Activated CD8-positive, alpha-beta T cell treated with anti-CD3 and anti-CD28 coated beads, Interleukin-2, amount 10 ng/mL, durations not matched to agents 7 days and 5 days (primary cell): ENCODE results near the gene DYNC2I2. TPM values are rescaled to one million over a fixed set of nuclear protein-coding genes. Genes with fewer than 3 reads are reported as not detected.
"Not testable (repeated sequence)": the region's sequence is repeated elsewhere in the genome, so short reads cannot be mapped to it uniquely, and the experiment has no call there.

ENCODE experiments used
- ATAC-seq: fragments of 150-1000 bp; cut with Tn5 transposase; one replicate; pipeline ENCODE4 v1.10.0; 2021; ENCODE audit warnings: moderate library complexity
- CTCF ChIA-PET: fragments of 350-600 bp; sonication (Branson Sonifier 250); formaldehyde crosslinking; loops from one replicate; lab custom pipeline; 2021; ENCODE audit warnings: antibody characterized with exemption; lab: Charles Lee
- POLR2A ChIA-PET: fragments of 350-600 bp; sonication (Branson Sonifier 250); formaldehyde crosslinking; loops from one replicate; lab custom pipeline; 2021; ENCODE audit warnings: antibody characterized with exemption; lab: Charles Lee
- DNase-seq: peaks from one replicate; pipeline ENCODE4 v3.0.0-alpha.2; 2020
- H3K27ac Mint-ChIP-seq: one replicate; pipeline ENCODE4 v1.8.0; 2021; ENCODE audit warnings: mild to moderate bottlenecking, mixed read lengths
- H3K27me3 Mint-ChIP-seq: one replicate; pipeline ENCODE4 v1.8.0; 2021; ENCODE audit warnings: low read depth, mixed read lengths
- H3K36me3 Mint-ChIP-seq: one replicate; pipeline ENCODE4 v1.8.0; 2021; ENCODE audit warnings: low read depth, mixed read lengths
- H3K4me1 Mint-ChIP-seq: one replicate; pipeline ENCODE4 v1.8.0; 2021; ENCODE audit warnings: low read depth, mixed read lengths
- H3K4me3 Mint-ChIP-seq: one replicate; pipeline ENCODE4 v1.8.0; 2021; ENCODE audit warnings: mild to moderate bottlenecking, mixed read lengths
- H3K9me3 Mint-ChIP-seq: one replicate; pipeline ENCODE4 v1.8.0; 2022; ENCODE audit warnings: mixed read lengths; ENCODE audit not compliant: insufficient read depth
- total RNA-seq, 2 experiments: library from RNA; stranded (reverse); gene quantifications; one replicate each; pipeline ENCODE4 v1.2.3, GENCODE V29; 2021

DYNC2I2 gene
- total RNA-seq, 2 experiments from 2014 or later = 68.9 to 76.3 TPM

DNA sequence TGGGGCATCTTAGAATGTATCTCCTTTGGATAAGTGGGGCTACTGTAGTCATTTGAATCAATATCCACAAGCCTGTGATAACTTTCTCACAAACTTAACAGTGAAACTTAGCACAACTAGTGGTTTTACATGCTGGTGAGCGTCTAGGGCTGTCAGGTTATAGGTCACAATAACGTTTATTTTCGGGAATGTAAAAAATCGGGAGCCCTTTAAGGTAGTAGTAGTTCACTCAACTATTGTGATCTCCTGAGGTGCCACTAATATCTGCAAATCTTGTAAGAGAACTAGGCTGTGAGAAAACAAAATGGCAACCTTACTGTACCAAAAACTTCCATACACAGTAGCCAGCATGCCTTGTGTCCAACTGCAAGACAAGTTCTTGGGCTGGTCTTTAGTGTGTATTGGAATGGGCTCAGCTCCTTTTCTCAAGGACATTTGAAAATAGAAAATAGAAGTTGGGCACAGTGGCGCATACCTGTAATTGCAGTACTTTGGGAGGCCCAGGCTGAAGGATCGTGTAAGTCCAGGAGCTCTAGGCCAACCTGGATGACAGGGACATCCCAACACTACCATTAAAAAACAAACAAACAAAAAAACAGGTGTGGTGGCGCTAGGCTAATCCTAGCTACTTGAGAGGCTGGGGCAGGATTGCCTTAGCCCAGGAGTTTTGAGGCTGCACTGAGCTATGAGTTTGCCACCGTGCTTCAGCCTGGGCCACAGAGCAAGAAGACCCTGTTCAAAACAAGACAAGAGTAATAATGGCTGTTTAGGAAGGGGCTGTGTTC lies 40.5 kb upstream of the DYNC2I2 start:
- H3K9me3 Mint-ChIP-seq = no peaks in the 10 kb centered on the region
- no peaks in the 10 kb centered on the region for H3K27me3 Mint-ChIP-seq
- no peak overlapping the region for H3K27ac Mint-ChIP-seq
- H3K4me1 Mint-ChIP-seq = peaks cover 16% of the 10 kb centered on the region
- peaks cover 44% of the 10 kb centered on the region for H3K36me3 Mint-ChIP-seq
- no peak for ATAC-seq
- ChIA-PET CTCF (interaction anchor here (0.9 to 1.0 kb wide), 2 partner anchors 10 to 121 kb away, joined by 3 to 4 read pairs; partner anchors contain the start of gene ENDOG), POLR2A (interaction anchor here (0.8 to 1.8 kb wide), 4 partner anchors 8 to 133 kb away, joined by 3 to 6 read pairs (median 6); partner anchors contain the start of genes SET, SPOUT1 and ZDHHC12)
- no peak overlapping the region for H3K4me3 Mint-ChIP-seq
- no peak for DNase-seq

DNA sequence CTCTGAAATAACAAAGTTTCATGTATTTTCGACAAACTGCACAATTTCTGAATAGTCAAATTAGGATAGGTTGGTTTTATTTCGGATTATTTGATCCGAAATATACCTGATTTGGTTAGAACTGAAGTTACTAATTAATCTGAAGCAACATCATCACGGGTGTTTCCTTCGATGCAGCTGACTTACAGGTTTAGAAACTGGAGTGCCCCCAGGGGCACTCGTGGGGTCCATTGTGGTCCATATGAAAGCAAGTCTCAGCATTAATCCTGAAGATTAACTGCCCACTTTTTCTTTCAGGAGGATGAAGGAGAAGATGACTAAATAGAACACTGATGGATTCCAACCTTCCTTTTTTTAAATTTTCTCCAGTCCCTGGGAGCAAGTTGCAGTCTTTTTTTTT lies 37.7 kb upstream of the DYNC2I2 start:
- no peak overlapping the region for H3K27ac Mint-ChIP-seq

DNA sequence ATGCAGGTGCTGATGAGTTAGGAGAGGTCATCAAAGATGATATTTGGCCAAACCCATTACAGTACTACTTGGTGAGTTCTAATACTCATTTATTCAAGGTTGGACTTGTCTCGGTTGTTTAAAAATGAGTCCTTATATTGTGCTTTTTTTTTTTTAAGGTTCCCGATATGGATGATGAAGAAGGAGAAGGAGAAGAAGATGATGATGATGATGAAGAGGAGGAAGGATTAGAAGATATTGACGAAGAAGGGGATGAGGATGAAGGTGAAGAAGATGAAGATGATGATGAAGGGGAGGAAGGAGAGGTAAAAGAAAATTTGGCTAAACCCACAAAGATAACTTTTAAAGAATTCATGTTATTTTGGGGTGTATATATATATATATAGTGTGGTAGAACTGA lies 37.1 kb upstream of the DYNC2I2 start:
- not testable (repeated sequence) for H3K4me3 Mint-ChIP-seq, H3K27ac Mint-ChIP-seq, ATAC-seq, H3K27me3 Mint-ChIP-seq, H3K9me3 Mint-ChIP-seq, DNase-seq
- ChIA-PET POLR2A (interaction anchor here (0.6 kb wide), 1 partner anchor 112 kb away, joined by 3 read pairs; no protein-coding TSS in a partner anchor), CTCF (interaction anchor here (0.7 to 4.5 kb wide), 4 partner anchors 8 to 124 kb away, joined by 3 to 42 read pairs (median 5); partner anchors contain the start of genes ENDOG and PKN3)
- Mint-ChIP-seq H3K4me1 (peaks cover 19% of the 10 kb centered on the region), H3K36me3 (peaks cover 58% of the 10 kb centered on the region)

More for the DNA sequence above, 37.7 kb upstream of the DYNC2I2 start:
- no peaks in the 10 kb centered on the region for H3K27me3 Mint-ChIP-seq
- peaks cover 58% of the 10 kb centered on the region for H3K36me3 Mint-ChIP-seq
- H3K9me3 Mint-ChIP-seq = no peaks in the 10 kb centered on the region
- DNase-seq (no peak), ATAC-seq (no peak)
- CTCF ChIA-PET = interaction anchor here (2.1 to 4.5 kb wide), 2 partner anchors 8 to 124 kb away, joined by 6 to 42 read pairs; partner anchors contain the start of genes ENDOG and PKN3
- no peak overlapping the region for H3K4me3 Mint-ChIP-seq
- POLR2A ChIA-PET = no interaction called here
- peaks cover 19% of the 10 kb centered on the region for H3K4me1 Mint-ChIP-seq

DNA sequence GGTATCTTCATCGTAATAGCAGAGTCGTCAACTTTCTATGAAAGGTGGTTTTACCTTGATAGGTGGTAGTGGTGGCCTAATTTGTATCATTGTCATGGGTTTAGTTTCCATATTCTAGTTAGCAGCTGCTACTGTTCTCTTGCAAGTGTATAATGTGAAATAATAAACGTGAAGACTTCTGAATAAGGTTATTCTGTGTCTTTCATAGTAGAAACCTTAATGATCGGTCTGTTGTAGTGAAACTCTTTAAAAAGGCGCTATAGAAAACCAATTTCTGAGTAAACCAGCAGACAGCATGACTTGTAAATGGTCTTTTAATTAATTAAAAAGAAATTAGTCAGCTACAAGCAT lies 34.0 kb upstream of the DYNC2I2 start:
- peak overlapping the region; percentile 97 for H3K4me3 Mint-ChIP-seq
- H3K27me3 Mint-ChIP-seq = no peaks in the 10 kb centered on the region
- H3K4me1 Mint-ChIP-seq = peaks cover 48% of the 10 kb centered on the region
- no peak for ATAC-seq
- CTCF ChIA-PET = interaction anchor here (1.8 to 4.5 kb wide), 2 partner anchors 10 to 11 kb away, joined by 7 to 42 read pairs; partner anchors contain the start of gene PKN3
- H3K27ac Mint-ChIP-seq = peak overlapping the region; percentile 95
- POLR2A ChIA-PET = interaction anchor here (1.0 to 1.6 kb wide), 2 partner anchors 16 to 45 kb away, joined by 3 read pairs; no protein-coding TSS in a partner anchor
- DNase-seq = no peak
- peaks cover 49% of the 10 kb centered on the region for H3K36me3 Mint-ChIP-seq
- no peaks in the 10 kb centered on the region for H3K9me3 Mint-ChIP-seq

DNA sequence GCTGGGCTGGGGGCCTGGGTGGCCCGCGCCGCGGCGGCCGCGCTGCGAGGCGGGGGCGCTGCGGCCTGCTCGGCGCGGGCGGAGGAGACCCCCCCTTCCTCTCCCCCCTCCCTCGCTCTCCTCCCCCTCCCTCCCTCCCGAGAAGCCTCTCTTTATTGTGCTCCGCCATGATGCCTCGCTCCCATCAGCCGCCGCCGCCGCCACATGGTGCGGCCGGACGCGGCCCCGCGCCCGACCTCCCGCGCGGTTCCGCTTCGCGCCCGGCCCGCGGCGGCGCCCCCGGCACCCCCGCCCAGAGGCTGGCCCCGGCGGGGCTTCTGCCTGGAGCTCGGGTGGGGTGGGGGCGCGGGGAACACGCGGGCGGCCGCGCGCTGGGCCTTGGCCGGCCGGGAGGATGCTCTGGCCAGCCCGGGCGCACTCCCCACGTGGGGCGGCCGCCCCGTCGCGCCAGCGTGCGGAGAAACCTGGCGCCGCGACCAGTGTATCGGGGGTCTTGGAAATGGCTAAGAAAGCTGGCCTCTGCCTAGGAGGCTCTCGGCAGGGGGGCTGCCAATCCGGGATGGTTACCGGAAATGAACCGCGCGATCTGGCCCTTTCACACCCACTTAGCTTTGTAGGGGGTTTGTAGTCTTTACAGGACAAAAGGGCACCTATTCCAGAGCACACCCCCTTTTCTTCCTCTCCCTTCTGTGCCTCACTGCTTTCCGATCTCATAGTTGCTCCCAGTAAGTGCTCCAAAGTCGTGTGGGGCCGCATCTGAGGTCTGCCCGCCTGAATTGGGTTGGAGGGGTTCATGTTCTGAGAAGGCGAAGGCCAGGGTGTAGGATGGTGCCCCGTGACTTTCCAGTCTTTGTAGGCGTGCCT lies 33.4 kb upstream of the DYNC2I2 start:
- peak; percentile 67 for DNase-seq
- CTCF ChIA-PET = interaction anchor here (1.1 to 4.5 kb wide), 5 partner anchors 10 to 442 kb away, joined by 3 to 42 read pairs (median 5); partner anchors contain the start of genes PKN3 and ZDHHC12
- H3K36me3 Mint-ChIP-seq = peaks cover 48% of the 10 kb centered on the region
- H3K4me3 Mint-ChIP-seq = peak overlapping the region; percentile 97
- no peak for ATAC-seq
- H3K27ac Mint-ChIP-seq = peak overlapping the region; percentile 95
- no peaks in the 10 kb centered on the region for H3K9me3 Mint-ChIP-seq
- peaks cover 55% of the 10 kb centered on the region for H3K4me1 Mint-ChIP-seq
- H3K27me3 Mint-ChIP-seq = no peaks in the 10 kb centered on the region
- POLR2A ChIA-PET = interaction anchor here (0.7 to 2.5 kb wide), 10 partner anchors 8 to 139 kb away, joined by 3 to 8 read pairs (median 6); partner anchors contain the start of gene ZDHHC12

DNA sequence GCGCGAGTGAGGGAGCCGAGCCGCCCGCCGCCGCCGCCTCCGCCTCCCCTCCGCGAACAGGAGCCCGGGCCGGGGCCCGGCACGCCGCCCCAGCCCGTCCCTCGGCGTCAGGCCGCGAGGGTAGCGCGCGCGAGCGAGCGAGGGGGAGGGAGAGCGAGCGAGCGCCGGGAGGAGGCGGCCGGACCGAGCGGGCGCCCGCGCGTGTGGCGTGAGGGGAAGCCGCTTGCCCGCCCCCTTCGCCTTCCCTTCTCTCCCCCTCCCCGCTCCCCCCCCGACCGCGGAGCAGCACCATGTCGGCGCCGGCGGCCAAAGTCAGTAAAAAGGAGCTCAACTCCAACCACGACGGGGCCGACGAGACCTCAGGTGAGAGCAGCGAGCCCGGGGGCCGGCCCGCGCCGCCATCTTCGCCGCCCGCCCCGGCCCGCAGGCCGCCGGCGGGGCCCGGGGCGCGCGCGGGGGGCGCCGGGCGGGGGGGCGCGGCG lies 32.7 kb upstream of the DYNC2I2 start:
- ChIA-PET POLR2A (interaction anchor here (0.7 to 2.5 kb wide), 11 partner anchors 8 to 138 kb away, joined by 3 to 8 read pairs (median 5); partner anchors contain the start of genes PKN3 and ZDHHC12), CTCF (interaction anchor here (1.1 to 1.8 kb wide), 3 partner anchors 13 to 443 kb away, joined by 3 to 5 read pairs (median 4); partner anchors contain the start of genes PKN3 and ZDHHC12)
- Mint-ChIP-seq H3K9me3 (no peaks in the 10 kb centered on the region), H3K4me1 (peaks cover 62% of the 10 kb centered on the region), H3K36me3 (peaks cover 42% of the 10 kb centered on the region), H3K27me3 (no peaks in the 10 kb centered on the region), H3K27ac (peak overlapping the region; percentile 71), H3K4me3 (peak overlapping the region; percentile 52)
- peak; percentile 67 for DNase-seq
- peak; percentile 16 for ATAC-seq

DNA sequence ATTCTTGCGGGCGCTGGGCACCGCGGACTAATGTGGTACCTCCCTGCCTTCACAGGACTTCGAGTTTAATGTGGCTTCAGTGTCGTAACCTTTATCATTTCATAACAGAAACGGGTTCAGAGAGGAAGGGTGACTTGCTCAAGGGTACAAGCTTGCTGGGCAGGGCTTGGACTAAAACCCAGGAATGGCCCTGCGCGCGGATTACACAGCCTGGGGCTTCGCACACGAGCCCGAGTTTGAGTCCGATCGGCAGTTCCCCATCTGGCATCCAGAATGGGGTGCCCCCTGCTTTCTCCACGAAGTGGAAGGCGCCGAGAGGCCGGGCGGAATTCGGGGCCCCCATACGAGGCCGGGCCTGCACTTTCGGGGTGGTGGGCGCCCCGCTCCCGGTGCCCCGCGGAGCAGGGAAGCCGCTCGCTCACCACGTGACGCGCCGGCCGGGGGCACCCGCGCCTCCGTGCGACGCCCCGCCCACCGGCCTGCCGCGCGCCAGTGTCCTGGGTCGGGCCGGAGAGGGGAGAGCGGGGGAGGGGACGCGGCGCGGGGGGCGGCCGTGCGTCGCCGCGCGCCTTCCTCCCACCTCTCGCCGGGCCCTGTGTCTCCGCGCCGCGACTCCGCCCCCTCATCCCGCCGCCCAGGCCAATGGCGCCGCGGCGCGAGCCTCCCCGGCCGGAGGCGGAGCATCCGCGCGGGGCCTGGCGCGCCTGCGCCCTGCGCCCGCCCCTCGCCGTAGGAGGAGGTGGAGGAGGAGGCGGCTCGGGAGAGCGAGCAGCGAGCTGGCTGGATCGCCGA lies 32.0 kb upstream of the DYNC2I2 start, which contains the start of gene SET:
TSS of gene SET (plus strand) at position 722 of the 792 bp plus-strand sequence. CDS start 361 bp downstream, outside the sequence.
- peak within 1 kb of the TSS; percentile 79 for H3K4me3 Mint-ChIP-seq
- H3K9me3 Mint-ChIP-seq = no peaks in the 10 kb centered on the region
- ChIA-PET CTCF (interaction anchor here (1.1 to 1.8 kb wide), 3 partner anchors 13 to 443 kb away, joined by 3 to 5 read pairs (median 4); partner anchors contain the start of genes PKN3 and ZDHHC12), POLR2A (interaction anchor here (0.7 to 2.5 kb wide), 10 partner anchors 9 to 138 kb away, joined by 3 to 8 read pairs (median 4); partner anchors contain the start of genes PKN3 and ZDHHC12)
- H3K36me3 Mint-ChIP-seq = peaks cover 41% of the 10 kb centered on the region
- DNase-seq = peak; percentile 94
- no peaks in the 10 kb centered on the region for H3K27me3 Mint-ChIP-seq
- peak; percentile 81 for ATAC-seq
- H3K4me1 Mint-ChIP-seq = peaks cover 62% of the 10 kb centered on the region
- H3K27ac Mint-ChIP-seq = peak within 1 kb of the TSS; percentile 95

DNA sequence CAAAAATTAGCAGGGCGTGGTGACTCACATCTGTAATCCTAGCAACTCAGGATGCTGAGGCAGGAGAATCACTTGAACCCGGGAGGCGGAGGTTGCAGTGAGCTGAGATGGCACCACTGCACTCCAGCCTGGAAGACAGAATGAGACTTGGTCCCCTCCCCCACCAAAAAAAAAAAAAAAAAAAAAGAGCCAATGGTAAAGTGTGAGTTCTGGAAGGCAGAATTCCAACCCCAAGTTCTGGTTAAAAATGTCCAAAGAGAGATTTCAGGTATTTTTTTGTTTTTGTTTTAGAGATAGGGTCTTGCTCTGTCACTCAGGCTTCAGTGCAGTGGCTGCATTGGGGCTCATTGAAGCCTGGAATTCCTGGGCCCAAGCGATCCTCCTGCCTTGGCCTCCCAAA lies 30.8 kb upstream of the DYNC2I2 start:
- peaks cover 62% of the 10 kb centered on the region for H3K4me1 Mint-ChIP-seq
- POLR2A ChIA-PET = interaction anchor here (0.6 to 2.5 kb wide), 3 partner anchors 10 to 488 kb away, joined by 3 to 6 read pairs (median 3); partner anchors contain the start of gene ZDHHC12

DNA sequence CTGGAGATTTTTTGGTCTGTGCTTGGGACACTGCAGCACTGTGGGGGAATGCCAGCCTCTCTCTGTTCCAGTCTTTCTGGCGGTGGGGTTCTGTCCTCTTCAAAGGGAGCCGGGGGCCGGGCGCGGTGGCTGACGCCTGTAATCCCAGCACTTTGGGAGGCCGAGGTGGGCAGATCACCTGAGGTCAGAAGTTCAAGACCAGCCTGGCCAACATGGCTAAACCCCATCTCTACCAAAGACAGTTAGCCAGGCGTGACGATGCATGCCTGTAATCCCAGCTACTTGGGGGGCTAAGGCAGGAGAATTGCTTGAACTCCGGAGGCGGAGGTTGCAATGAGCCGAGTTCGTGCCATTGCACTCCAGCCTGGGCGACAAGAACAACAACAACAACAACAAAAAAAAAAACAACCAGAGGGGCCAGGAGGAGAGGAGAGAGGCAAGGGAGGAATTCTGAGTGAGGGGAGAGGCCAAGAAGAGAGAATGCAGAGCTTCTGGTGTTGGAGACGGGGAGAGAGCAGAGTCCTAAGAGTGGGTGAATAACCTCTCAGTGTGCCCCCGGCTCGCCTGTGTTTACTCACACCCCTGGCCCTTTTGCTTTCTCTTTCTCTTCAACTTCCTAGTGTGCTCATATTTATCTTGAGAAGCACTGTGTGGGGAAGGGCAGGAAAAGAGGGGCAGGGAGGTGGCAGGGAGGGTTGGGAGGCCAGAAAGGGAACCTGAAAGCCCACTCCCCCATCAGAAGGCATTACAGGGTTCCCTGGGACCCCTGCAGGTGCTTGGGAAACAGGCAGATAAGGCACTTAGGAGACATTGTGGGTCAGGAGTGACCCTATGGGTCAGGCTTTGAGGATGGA lies 29.2 kb upstream of the DYNC2I2 start:
- POLR2A ChIA-PET = interaction anchor here (0.6 to 1.2 kb wide), 3 partner anchors 28 to 91 kb away, joined by 3 to 5 read pairs (median 4); partner anchors contain the start of gene ZDHHC12
- peaks cover 53% of the 10 kb centered on the region for H3K4me1 Mint-ChIP-seq
- H3K27ac Mint-ChIP-seq = peak overlapping the region; percentile 88
- no peaks in the 10 kb centered on the region for H3K9me3 Mint-ChIP-seq
- peak; percentile 22 for ATAC-seq
- DNase-seq = peak; percentile 66
- peaks cover 28% of the 10 kb centered on the region for H3K36me3 Mint-ChIP-seq
- CTCF ChIA-PET = interaction anchor here (1.0 to 2.3 kb wide), 3 partner anchors 16 to 133 kb away, joined by 3 to 12 read pairs (median 8); partner anchors contain the start of genes ENDOG and PKN3
- H3K4me3 Mint-ChIP-seq = peak overlapping the region; percentile 91
- no peaks in the 10 kb centered on the region for H3K27me3 Mint-ChIP-seq

More for the DNA sequence above, 30.8 kb upstream of the DYNC2I2 start:
- H3K27me3 Mint-ChIP-seq = no peaks in the 10 kb centered on the region
- ATAC-seq = no peak
- no peak for DNase-seq
- peak overlapping the region; percentile 88 for H3K27ac Mint-ChIP-seq
- H3K36me3 Mint-ChIP-seq = peaks cover 36% of the 10 kb centered on the region
- peak overlapping the region; percentile 15 for H3K4me3 Mint-ChIP-seq
- CTCF ChIA-PET = no interaction called here
- H3K9me3 Mint-ChIP-seq = no peaks in the 10 kb centered on the region
